PC-9 (cell line): ENCODE measurements around the gene NCOR2. TPM values are rescaled to one million over a fixed set of nuclear protein-coding genes. Genes with fewer than 3 reads are reported as not detected.
A peak's percentile ranks its signal among the peaks of the same experiment; 100 is the strongest.

Source experiments
- BruUV-seq: library from RNA; stranded (reverse); fragments of 400-500 nt; replicated peaks from 2 replicates; lab custom pipeline; 2021; lab: Mats Ljungman, UMichigan
- CTCF ChIA-PET: fragments of 300-600 bp; sonication (Branson Sonifier 250); formaldehyde crosslinking; loops from one replicate; lab custom pipeline; 2022; ENCODE audit warnings: antibody characterized with exemption; lab: Charles Lee
- POLR2A ChIA-PET: fragments of 300-600 bp; sonication (Branson Sonifier 250); formaldehyde crosslinking; loops from one replicate; lab custom pipeline; 2022; ENCODE audit warnings: antibody characterized with exemption; ENCODE audit not compliant: unreplicated experiment; lab: Charles Lee
- DNase-seq, 2 experiments: peaks; one replicate each; pipeline versions ENCODE4 v3.0.0 to v3.0.0-alpha.2; 2015 to 2022; ENCODE audit warnings: mixed read lengths in 1 of 2
- H2AFZ ChIP-seq: fragments of 200-600 bp; sonication (generic); 2 replicates; pipeline ENCODE4 v1.8.1; 2017; ENCODE audit warnings: antibody characterized with exemption
- H3F3A ChIP-seq: fragments of 200-600 bp; sonication (generic); 2 replicates; pipeline ENCODE4 v1.8.1; 2017; ENCODE audit warnings: antibody characterized with exemption, mild to moderate bottlenecking, low read depth; ENCODE audit not compliant: insufficient read depth
- H3K27ac ChIP-seq: fragments of 200-600 bp; sonication (generic); 2 replicates; pipeline ENCODE4 v1.6.1; 2016; ENCODE audit warnings: mixed run types
- H3K27me3 ChIP-seq: fragments of 200-600 bp; sonication (generic); 2 replicates; pipeline ENCODE4 v1.6.1; 2016; ENCODE audit warnings: low read depth, mixed run types; ENCODE audit not compliant: insufficient read depth
- H3K36me3 ChIP-seq: fragments of 200-600 bp; sonication (generic); 2 replicates; pipeline ENCODE4 v1.6.1; 2016; ENCODE audit warnings: low read depth, mixed run types
- H3K4me1 ChIP-seq: fragments of 200-600 bp; sonication (generic); replicated peaks from 2 replicates; pipeline ENCODE4 v1.6.1; 2016; ENCODE audit warnings: mixed run types; ENCODE audit not compliant: insufficient read depth
- H3K4me2 ChIP-seq: fragments of 200-600 bp; sonication (generic); 2 replicates; pipeline ENCODE4 v1.6.1; 2017; ENCODE audit warnings: mixed run types
- H3K4me3 ChIP-seq: fragments of 200-600 bp; sonication (generic); 2 replicates; pipeline ENCODE4 v1.6.1; 2016; ENCODE audit warnings: mixed run types
- H3K79me2 ChIP-seq: fragments of 200-600 bp; sonication (generic); 2 replicates; pipeline ENCODE4 v1.6.1; 2017; ENCODE audit warnings: low read depth, mixed run types
- H3K9me2 ChIP-seq: fragments of 200-600 bp; sonication (generic); 2 replicates; pipeline ENCODE4 v1.8.1; 2017; ENCODE audit warnings: mild to moderate bottlenecking; ENCODE audit not compliant: insufficient read depth
- H3K9me3 ChIP-seq: fragments of 200-600 bp; sonication (generic); 2 replicates; pipeline ENCODE4 v1.8.1; 2016; ENCODE audit warnings: low read depth; ENCODE audit not compliant: insufficient read depth
- H4K20me1 ChIP-seq: fragments of 200-600 bp; sonication (generic); 2 replicates; pipeline ENCODE4 v1.8.1; 2017; ENCODE audit not compliant: insufficient read depth
- EZH2 ChIP-seq: fragments of 200-600 bp; sonication (generic); IDR thresholded peaks from 2 replicates; pipeline ENCODE4 v1.8.0; 2017; ENCODE audit warnings: antibody characterized with exemption, low read depth
- intact Hi-C: fragments of 100-400 bp; cut with micrococcal nuclease; formaldehyde crosslinking; loops from one replicate; pipeline ENCODE4 v1.10.0; 2022; ENCODE audit not compliant: unreplicated experiment
- total RNA-seq: library from RNA; stranded (reverse); gene quantifications from 2 replicates; pipeline ENCODE4 v1.2.3, GENCODE V29; 2021
- TF ChIP-seq, protein P1 (sequence below): fragments of 200-600 bp; sonication (generic); conservative IDR thresholded peaks from 2 replicates; pipeline ENCODE4 v1.6.1; 2017; ENCODE audit warnings: mixed run types, antibody characterized with exemption, mild to moderate bottlenecking, moderate library complexity

The NCOR2 gene
- total RNA-seq, 1 experiment from 2014 or later = 319 TPM

DNA sequence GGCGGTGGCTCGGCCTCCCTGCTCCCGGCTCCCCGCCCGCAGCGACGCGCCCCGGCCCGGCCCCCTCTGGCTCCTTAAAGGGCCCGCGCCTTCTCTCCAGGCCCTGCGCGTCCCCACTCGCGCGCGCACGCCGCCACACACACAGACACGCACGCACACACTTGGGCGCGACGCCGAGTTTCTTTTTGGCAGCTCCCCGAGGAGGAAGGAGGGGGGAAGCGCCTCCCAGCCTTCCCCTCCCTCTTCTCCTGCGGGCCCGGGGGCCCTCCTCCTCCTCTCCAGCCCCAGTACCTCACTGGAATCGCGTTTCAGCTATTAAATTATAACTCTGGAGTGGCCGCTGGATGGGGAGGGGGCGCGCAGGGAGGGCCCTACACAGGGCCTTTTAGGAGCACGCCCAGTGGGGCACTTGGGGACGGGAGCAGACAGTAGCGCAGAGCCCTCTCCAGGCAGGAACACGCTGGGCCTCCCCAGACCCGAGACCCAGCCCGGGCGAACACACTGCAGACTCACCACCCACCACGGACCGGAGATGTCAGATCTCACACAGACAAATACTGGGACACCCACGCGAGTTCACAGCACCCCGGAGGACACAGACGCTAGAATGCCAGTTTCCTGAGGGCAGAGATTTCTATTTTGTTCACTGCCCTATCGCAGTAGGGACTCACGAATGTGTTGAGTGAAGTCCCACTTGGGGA is 411 bp upstream of the NCOR2 start:
- intact Hi-C loops = loop anchor here (1.0 to 5.0 kb wide), 8 partner anchors 55 to 199 kb away; no protein-coding TSS in a partner anchor
- Histone ChIP-seq H3K4me3 (peak overlapping the region; percentile 56), H3K4me2 (peak overlapping the region; percentile 92), H3K27ac (no peak overlapping the region), H3K9me3 (no peaks in the 10 kb centered on the region), H4K20me1 (peaks cover 33% of the 10 kb centered on the region), H3K27me3 (no peaks in the 10 kb centered on the region), H3K79me2 (peaks cover 41% of the 10 kb centered on the region), H3K4me1 (peaks cover 10% of the 10 kb centered on the region), H2AFZ (peak overlapping the region; percentile 60; the same call in 1 of the 2 replicates), H3F3A (no peaks in the 10 kb centered on the region; the same call in 1 of the 2 replicates), H3K36me3 (no peaks in the 10 kb centered on the region), H3K9me2 (no peaks in the 10 kb centered on the region)
- CTCF ChIA-PET = no interaction called here
- DNase-seq = peak in 1 of 2 experiments; percentile 75
- no TSS peak for BruUV-seq
- TF ChIP-seq EZH2 = no peak
- TF ChIP-seq, protein P1, sequence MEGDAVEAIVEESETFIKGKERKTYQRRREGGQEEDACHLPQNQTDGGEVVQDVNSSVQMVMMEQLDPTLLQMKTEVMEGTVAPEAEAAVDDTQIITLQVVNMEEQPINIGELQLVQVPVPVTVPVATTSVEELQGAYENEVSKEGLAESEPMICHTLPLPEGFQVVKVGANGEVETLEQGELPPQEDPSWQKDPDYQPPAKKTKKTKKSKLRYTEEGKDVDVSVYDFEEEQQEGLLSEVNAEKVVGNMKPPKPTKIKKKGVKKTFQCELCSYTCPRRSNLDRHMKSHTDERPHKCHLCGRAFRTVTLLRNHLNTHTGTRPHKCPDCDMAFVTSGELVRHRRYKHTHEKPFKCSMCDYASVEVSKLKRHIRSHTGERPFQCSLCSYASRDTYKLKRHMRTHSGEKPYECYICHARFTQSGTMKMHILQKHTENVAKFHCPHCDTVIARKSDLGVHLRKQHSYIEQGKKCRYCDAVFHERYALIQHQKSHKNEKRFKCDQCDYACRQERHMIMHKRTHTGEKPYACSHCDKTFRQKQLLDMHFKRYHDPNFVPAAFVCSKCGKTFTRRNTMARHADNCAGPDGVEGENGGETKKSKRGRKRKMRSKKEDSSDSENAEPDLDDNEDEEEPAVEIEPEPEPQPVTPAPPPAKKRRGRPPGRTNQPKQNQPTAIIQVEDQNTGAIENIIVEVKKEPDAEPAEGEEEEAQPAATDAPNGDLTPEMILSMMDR = no peak
- POLR2A ChIA-PET = no interaction called here

DNA sequence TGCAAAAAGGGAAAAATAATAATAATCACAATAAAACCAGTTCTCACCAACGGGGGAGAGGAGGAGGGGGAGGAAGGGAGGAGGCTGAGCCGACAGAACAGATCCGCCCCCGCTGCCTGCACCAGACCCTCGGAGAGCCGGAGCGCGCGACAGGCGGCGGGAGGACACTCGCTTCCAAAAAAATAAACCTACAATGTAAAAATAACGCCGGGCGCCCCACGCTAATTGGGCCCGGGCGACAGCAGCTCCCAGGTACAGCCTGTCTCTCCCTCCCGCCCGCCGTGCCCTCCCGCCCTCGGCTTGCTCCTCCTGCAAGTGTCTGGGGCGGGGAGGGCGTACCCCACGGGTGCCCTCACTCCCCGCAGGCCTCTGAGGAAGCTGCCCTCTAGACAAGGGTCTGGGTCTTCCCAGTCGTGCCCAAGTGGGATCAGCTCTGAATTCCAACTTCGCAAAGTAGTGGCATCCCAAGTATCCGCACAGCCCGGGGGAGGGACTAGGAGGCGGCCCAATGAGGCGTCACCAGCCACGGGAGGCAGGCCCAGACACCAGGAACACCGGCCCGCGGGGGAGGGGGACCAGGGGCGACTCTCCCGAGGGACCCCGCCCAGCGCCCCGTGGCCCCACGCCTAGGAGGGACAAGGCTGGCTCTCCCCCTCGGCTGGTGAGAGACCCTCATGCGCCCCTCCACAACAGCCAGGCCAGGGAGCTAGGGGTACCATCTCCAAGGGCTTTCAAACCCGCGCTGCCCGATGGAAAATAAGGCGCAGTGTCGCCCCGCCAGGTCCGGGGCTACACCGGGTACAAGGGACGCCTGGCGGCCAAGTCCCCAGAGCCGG is 1.0 kb downstream of the NCOR2 start:
- TF ChIP-seq, protein P1 = no peak
- TF ChIP-seq EZH2 = no peak
- Histone ChIP-seq H4K20me1 (peaks cover 47% of the 10 kb centered on the region), H3K27me3 (no peaks in the 10 kb centered on the region), H2AFZ (peak overlapping the region; percentile 77), H3K4me3 (peak overlapping the region; percentile 89), H3K79me2 (peaks cover 56% of the 10 kb centered on the region), H3K4me1 (peaks cover 10% of the 10 kb centered on the region), H3K36me3 (no peaks in the 10 kb centered on the region), H3K27ac (peak overlapping the region; percentile 71), H3K9me3 (no peaks in the 10 kb centered on the region), H3K9me2 (no peaks in the 10 kb centered on the region), H3F3A (no peaks in the 10 kb centered on the region; the same call in 1 of the 2 replicates), H3K4me2 (peak overlapping the region; percentile 90)
- intact Hi-C loops = loop anchor here (1.0 to 5.0 kb wide), 5 partner anchors 54 to 150 kb away; no protein-coding TSS in a partner anchor
- ChIA-PET POLR2A (no interaction called here), CTCF (interaction anchor here (1.0 kb wide), 1 partner anchor 113 kb away, joined by 3 read pairs; no protein-coding TSS in a partner anchor)
- peak; percentile 62 to 80 for DNase-seq
- no TSS peak for BruUV-seq

DNA sequence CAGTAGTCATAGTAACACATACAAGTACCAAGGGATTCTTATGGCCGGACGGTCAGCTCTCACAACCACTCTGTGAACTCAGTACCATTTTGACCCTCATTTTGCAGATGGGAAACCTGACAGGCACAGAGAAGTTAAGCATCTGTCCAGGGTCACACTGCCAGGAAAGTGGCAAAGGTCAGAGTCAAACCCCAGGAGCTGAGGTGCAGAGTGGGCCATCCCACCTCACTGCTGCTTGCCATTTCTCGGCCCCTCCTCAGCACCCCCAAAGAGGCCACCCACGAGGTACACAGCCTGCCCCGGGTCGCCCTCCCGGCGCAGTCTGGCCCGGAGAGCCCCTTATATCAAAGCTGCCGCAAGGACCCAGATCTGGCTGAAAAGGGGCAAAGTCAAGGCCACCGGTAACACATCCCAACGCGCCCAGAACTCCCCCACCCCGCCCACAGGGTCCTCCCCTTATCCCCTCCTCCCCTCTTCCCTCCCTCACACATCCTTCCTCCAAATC is 1.7 kb downstream of the NCOR2 start:
- no peaks in the 10 kb centered on the region for H3K36me3 ChIP-seq
- H3F3A ChIP-seq = no peaks in the 10 kb centered on the region; the same call in 1 of the 2 replicates
- H3K9me2 ChIP-seq = no peaks in the 10 kb centered on the region
- DNase-seq = no peak
- peak overlapping the region; percentile 89 for H3K4me3 ChIP-seq
- H3K9me3 ChIP-seq = no peaks in the 10 kb centered on the region
- H2AFZ ChIP-seq = no peak overlapping the region
- ChIA-PET POLR2A (no interaction called here), CTCF (interaction anchor here (1.0 kb wide), 1 partner anchor 112 kb away, joined by 3 read pairs; no protein-coding TSS in a partner anchor)
- peaks cover 52% of the 10 kb centered on the region for H4K20me1 ChIP-seq
- H3K79me2 ChIP-seq = peaks cover 62% of the 10 kb centered on the region
- H3K27me3 ChIP-seq = no peaks in the 10 kb centered on the region
- H3K4me1 ChIP-seq = peaks cover 10% of the 10 kb centered on the region
- intact Hi-C loops = loop anchor here (1.0 to 5.0 kb wide), 5 partner anchors 53 to 151 kb away; no protein-coding TSS in a partner anchor
- peak overlapping the region; percentile 90 for H3K4me2 ChIP-seq
- TSS peak; percentile 38 for BruUV-seq
- no peak overlapping the region for H3K27ac ChIP-seq
- TF ChIP-seq EZH2 = no peak
